Keratinocyte (primary cell): ENCODE results near the gene SMARCD1. TPM values are rescaled to one million over a fixed set of nuclear protein-coding genes. Genes with fewer than 3 reads are reported as not detected.

Experiments
- DNase-seq: peaks from one replicate; pipeline ENCODE4 v3.0.0-alpha.2; 2011; ENCODE audit warnings: low read depth, missing footprints, low spot score
- FAIRE-seq: peaks from 2 replicates; lab custom pipeline; 2011; peaks lifted over from hg19 to GRCh38; lab: Jason Lieb, UNC
- H2AFZ ChIP-seq: 2 replicates; pipeline ENCODE4 v1.6.0; 2012; ENCODE audit warnings: low read length, control low read depth, inconsistent platforms; ENCODE audit not compliant: control insufficient read depth
- H3K27ac ChIP-seq: 2 replicates; pipeline ENCODE4 v1.5.1; 2011; ENCODE audit warnings: low read length; ENCODE audit not compliant: control insufficient read depth, insufficient read depth
- H3K27me3 ChIP-seq: 3 replicates; pipeline ENCODE4 v1.6.0; 2011; ENCODE audit warnings: low read length; ENCODE audit not compliant: control insufficient read depth, insufficient read depth; ENCODE audit errors: extremely low read depth
- H3K36me3 ChIP-seq, 2 experiments: 2 replicates in 1 of 2; 3 replicates in 1 of 2; pipeline ENCODE4 v1.5.1; 2011; ENCODE audit warnings: low read length in 2 of 2, mild to moderate bottlenecking in 1 of 2; ENCODE audit not compliant: control insufficient read depth in 2 of 2, insufficient read depth in 2 of 2; ENCODE audit errors: extremely low read depth in 1 of 2
- H3K4me1 ChIP-seq: 3 replicates; pipeline ENCODE4 v1.5.1; 2011; ENCODE audit warnings: low read length; ENCODE audit not compliant: control insufficient read depth, insufficient read depth; ENCODE audit errors: extremely low read depth
- H3K4me2 ChIP-seq: 3 replicates; pipeline ENCODE4 v1.6.0; 2011; ENCODE audit warnings: low read depth, low read length; ENCODE audit not compliant: control insufficient read depth, insufficient read depth; ENCODE audit errors: extremely low read depth
- H3K4me3 ChIP-seq, 3 experiments: fragments of 200-600 bp in 1 of 3; sonication (generic) in 1 of 3; 2 replicates in 2 of 3; 3 replicates in 1 of 3; pipeline ENCODE4 v1.5.1; 2011 to 2016; ENCODE audit warnings: low read length in 3 of 3, mild to moderate bottlenecking in 3 of 3, control low read depth in 2 of 3, inconsistent platforms in 1 of 3, low read depth in 1 of 3, mixed read lengths in 1 of 3, mixed run types in 1 of 3, moderate library complexity in 1 of 3; ENCODE audit not compliant: control insufficient read depth in 2 of 3, insufficient read depth in 2 of 3; ENCODE audit errors: extremely low read depth in 1 of 3
- H3K79me2 ChIP-seq: 2 replicates; pipeline ENCODE4 v1.6.0; 2012; ENCODE audit warnings: low read length; ENCODE audit not compliant: control insufficient read depth, insufficient read depth
- H3K9ac ChIP-seq: 3 replicates; pipeline ENCODE4 v1.6.0; 2011; ENCODE audit warnings: low read length; ENCODE audit not compliant: control insufficient read depth, insufficient read depth; ENCODE audit errors: extremely low read depth
- H3K9me1 ChIP-seq: 3 replicates; pipeline ENCODE4 v1.6.0; 2011; ENCODE audit warnings: low read length; ENCODE audit not compliant: control insufficient read depth, insufficient read depth; ENCODE audit errors: extremely low read depth
- H3K9me3 ChIP-seq: 2 replicates; pipeline ENCODE4 v1.5.1; 2012; ENCODE audit warnings: low read depth, low read length; ENCODE audit not compliant: control insufficient read depth
- H4K20me1 ChIP-seq: 3 replicates; pipeline ENCODE4 v1.6.0; 2011; ENCODE audit warnings: low read length; ENCODE audit not compliant: control insufficient read depth, insufficient read depth; ENCODE audit errors: extremely low read depth
- EZH2 ChIP-seq: IDR thresholded peaks from one replicate; pipeline ENCODE4 v1.6.1; 2012; ENCODE audit warnings: inconsistent platforms, mild to moderate bottlenecking, low read length, moderate library complexity
- dilution Hi-C: fragments of 300-500 bp; cut with MboI; formaldehyde crosslinking; loops from one replicate; pipeline ENCODE4 v1.7.0; 2020; ENCODE audit warnings: low sequenced_read_pairs; ENCODE audit not compliant: extremely low pct_ligation_motif_present
- polyA plus RNA-seq, 5 experiments: library from polyadenylated mRNA; depleted of rRNA in 3 of 5; stranded (reverse) in 3 of 5; stranded (forward) in 1 of 5; unstranded in 1 of 5; fragments of >200 nt; gene quantifications; 1 replicate in 1 of 5; 2 replicates in 3 of 5; 3 replicates in 1 of 5; pipeline versions ENCODE4 v1.2.1 to v1.2.3, GENCODE V29; 2011 to 2012; ENCODE audit warnings: missing spikeins in 2 of 5, low read depth in 1 of 5, low replicate concordance in 1 of 5
- TF ChIP-seq, protein P1 (sequence below), 3 experiments: IDR thresholded peaks in 1 of 3; conservative IDR thresholded peaks in 1 of 3; optimal IDR thresholded peaks in 1 of 3; 2 replicates in 2 of 3; 3 replicates in 1 of 3; pipeline versions ENCODE3 to v1.5.1; 2011; ENCODE audit warnings: low read length in 3 of 3, mild to moderate bottlenecking in 3 of 3, moderate library complexity in 2 of 3, control low read depth in 1 of 3, inconsistent platforms in 1 of 3; ENCODE audit not compliant: insufficient read depth in 2 of 3; ENCODE audit errors: extremely low read depth in 1 of 3

Gene SMARCD1
- polyA plus RNA-seq, 1 donor (not counting 4 experiments of a cell fraction or from before 2014, with no cell fraction given) = 56.6 TPM

DNA sequence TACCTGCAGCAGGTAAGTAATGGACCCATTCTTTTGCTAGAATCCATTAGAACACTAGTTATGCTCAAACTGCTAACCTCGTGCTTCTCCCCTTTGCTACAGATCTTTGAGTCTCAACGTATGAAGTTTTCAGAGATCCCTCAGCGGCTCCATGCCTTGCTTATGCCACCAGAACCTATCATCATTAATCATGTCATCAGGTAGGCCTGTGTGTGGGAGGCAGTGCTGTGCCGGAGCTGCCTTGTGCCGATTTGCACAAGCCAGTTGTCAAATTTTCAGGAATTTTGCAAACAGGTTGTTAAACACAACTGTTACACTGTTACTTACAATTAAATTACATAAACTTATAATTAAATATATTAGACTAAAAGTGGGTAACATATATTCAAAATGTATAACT is 5.2 kb downstream of the SMARCD1 start:
- peaks cover 31% of the 10 kb centered on the region for H3K4me1 ChIP-seq
- no peak for TF ChIP-seq EZH2
- TF ChIP-seq, protein P1, sequence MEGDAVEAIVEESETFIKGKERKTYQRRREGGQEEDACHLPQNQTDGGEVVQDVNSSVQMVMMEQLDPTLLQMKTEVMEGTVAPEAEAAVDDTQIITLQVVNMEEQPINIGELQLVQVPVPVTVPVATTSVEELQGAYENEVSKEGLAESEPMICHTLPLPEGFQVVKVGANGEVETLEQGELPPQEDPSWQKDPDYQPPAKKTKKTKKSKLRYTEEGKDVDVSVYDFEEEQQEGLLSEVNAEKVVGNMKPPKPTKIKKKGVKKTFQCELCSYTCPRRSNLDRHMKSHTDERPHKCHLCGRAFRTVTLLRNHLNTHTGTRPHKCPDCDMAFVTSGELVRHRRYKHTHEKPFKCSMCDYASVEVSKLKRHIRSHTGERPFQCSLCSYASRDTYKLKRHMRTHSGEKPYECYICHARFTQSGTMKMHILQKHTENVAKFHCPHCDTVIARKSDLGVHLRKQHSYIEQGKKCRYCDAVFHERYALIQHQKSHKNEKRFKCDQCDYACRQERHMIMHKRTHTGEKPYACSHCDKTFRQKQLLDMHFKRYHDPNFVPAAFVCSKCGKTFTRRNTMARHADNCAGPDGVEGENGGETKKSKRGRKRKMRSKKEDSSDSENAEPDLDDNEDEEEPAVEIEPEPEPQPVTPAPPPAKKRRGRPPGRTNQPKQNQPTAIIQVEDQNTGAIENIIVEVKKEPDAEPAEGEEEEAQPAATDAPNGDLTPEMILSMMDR (optimal IDR thresholded peaks at IDR 0.05 in 1 of 3, IDR thresholded peaks at IDR 0.05 in 1 of 3, conservative IDR thresholded peaks at IDR 0.05 in 1 of 3; ENCODE audit: extremely low read depth in 1 of 3, insufficient read depth in 2 of 3, low read length in 3 of 3) = no peak

GRCh38 chr12:50097952-50098351 is 12.8 kb downstream of the SMARCD1 start:
- H3K4me1 ChIP-seq = peaks cover 13% of the 10 kb centered on the region
- no peak overlapping the region for H3K9ac ChIP-seq
- H3K4me2 ChIP-seq = no peak overlapping the region
- DNase-seq = no peak
- peaks cover 47 to 67% of the 10 kb centered on the region in 2 experiments for H3K36me3 ChIP-seq
- dilution Hi-C loops = no loop called here
- H3K9me1 ChIP-seq = no peaks in the 10 kb centered on the region
- no peak for TF ChIP-seq EZH2
- TF ChIP-seq, protein P1 (optimal IDR thresholded peaks at IDR 0.05 in 1 of 3, IDR thresholded peaks at IDR 0.05 in 1 of 3, conservative IDR thresholded peaks at IDR 0.05 in 1 of 3; ENCODE audit: extremely low read depth in 1 of 3, insufficient read depth in 2 of 3, low read length in 3 of 3) = no peak
- no peaks in the 10 kb centered on the region for H3K27me3 ChIP-seq
- H2AFZ ChIP-seq = no peak overlapping the region
- FAIRE-seq = no peak
- no peaks in the 10 kb centered on the region for H4K20me1 ChIP-seq
- no peak overlapping the region for H3K4me3 ChIP-seq
- H3K9me3 ChIP-seq = no peaks in the 10 kb centered on the region
- no peaks in the 10 kb centered on the region for H3K79me2 ChIP-seq
- H3K27ac ChIP-seq = no peak overlapping the region

More for the DNA sequence above, 5.2 kb downstream of the SMARCD1 start:
- dilution Hi-C loops = no loop called here
- Histone ChIP-seq H3K4me2 (no peak overlapping the region), H3K27me3 (no peaks in the 10 kb centered on the region), H2AFZ (no peak overlapping the region), H3K9ac (no peak overlapping the region), H3K4me3 (no peak overlapping the region), H3K36me3 (peaks cover 27 to 59% of the 10 kb centered on the region in 2 experiments), H3K27ac (no peak overlapping the region), H3K79me2 (peaks cover 10% of the 10 kb centered on the region), H3K9me3 (no peaks in the 10 kb centered on the region), H4K20me1 (no peaks in the 10 kb centered on the region), H3K9me1 (no peaks in the 10 kb centered on the region)
- FAIRE-seq (no peak), DNase-seq (no peak)
